Loucy (cell line): ENCODE measurements around the gene XDH.

Experiments
- H2AFZ ChIP-seq: fragments of 200-600 bp; sonication (generic); 2 replicates; pipeline ENCODE4 v1.6.0; 2016; ENCODE audit warnings: antibody characterized with exemption, mild to moderate bottlenecking, low read length, moderate library complexity
- H3F3A ChIP-seq: fragments of 200-600 bp; 2 replicates; pipeline ENCODE4 v1.6.0; 2016; ENCODE audit warnings: antibody characterized with exemption, low read depth, mild to moderate bottlenecking
- H3K27me3 ChIP-seq: fragments of 200-600 bp; sonication (generic); 2 replicates; pipeline ENCODE4 v1.6.1; 2014; ENCODE audit warnings: low read length, mild to moderate bottlenecking; ENCODE audit not compliant: insufficient read depth, poor library complexity, severe bottlenecking
- H3K36me3 ChIP-seq: fragments of 200-600 bp; sonication (generic); 2 replicates; pipeline ENCODE4 v1.6.1; 2016; ENCODE audit warnings: low read length; ENCODE audit not compliant: insufficient read depth
- H3K4me1 ChIP-seq: fragments of 200-600 bp; sonication (generic); 2 replicates; pipeline ENCODE4 v1.5.1; 2014; ENCODE audit warnings: low read length, mild to moderate bottlenecking; ENCODE audit not compliant: insufficient read depth, poor library complexity, severe bottlenecking
- H3K4me2 ChIP-seq: fragments of 200-600 bp; sonication (generic); 2 replicates; pipeline ENCODE4 v1.6.0; 2014; ENCODE audit warnings: antibody characterized with exemption, low read length, low read depth, mild to moderate bottlenecking; ENCODE audit not compliant: poor library complexity, severe bottlenecking
- H3K4me3 ChIP-seq: fragments of 200-600 bp; sonication (generic); 2 replicates; pipeline ENCODE4 v1.5.1; 2014; ENCODE audit warnings: low read length, mild to moderate bottlenecking, mixed read lengths; ENCODE audit not compliant: poor library complexity, severe bottlenecking
- H3K79me2 ChIP-seq: fragments of 200-600 bp; sonication (generic); 2 replicates; pipeline ENCODE4 v1.6.1; 2014; ENCODE audit warnings: low read length; ENCODE audit not compliant: insufficient read depth
- H3K9ac ChIP-seq: fragments of 200-600 bp; sonication (generic); 2 replicates; pipeline ENCODE4 v1.6.0; 2014; ENCODE audit warnings: mild to moderate bottlenecking, low read depth, low read length, moderate library complexity; ENCODE audit not compliant: poor library complexity, severe bottlenecking
- H3K9me2 ChIP-seq: fragments of 200-600 bp; sonication (generic); replicated peaks from 2 replicates; pipeline ENCODE4 v1.6.1; 2016; ENCODE audit warnings: low read depth, low read length, mixed read lengths
- H3K9me3 ChIP-seq: fragments of 200-600 bp; sonication (generic); 2 replicates; pipeline ENCODE4 v1.6.1; 2014; ENCODE audit warnings: mild to moderate bottlenecking, antibody characterized with exemption, low read length, low read depth; ENCODE audit not compliant: insufficient read depth
- H4K20me1 ChIP-seq: fragments of 200-600 bp; sonication (generic); 2 replicates; pipeline ENCODE4 v1.6.0; 2014; ENCODE audit warnings: antibody characterized with exemption, low read length, mild to moderate bottlenecking; ENCODE audit not compliant: insufficient read depth, poor library complexity, severe bottlenecking
- EZH2phosphoT487 ChIP-seq: fragments of 200-600 bp; IDR thresholded peaks from 2 replicates; pipeline ENCODE4 v1.6.1; 2018; ENCODE audit warnings: antibody characterized with exemption, mild to moderate bottlenecking, moderate library complexity, borderline replicate concordance
- TF ChIP-seq, protein P1 (sequence below): fragments of 200-600 bp; sonication (generic); conservative IDR thresholded peaks from 2 replicates; pipeline ENCODE4 v1.5.1; 2014; ENCODE audit warnings: mild to moderate bottlenecking, antibody characterized with exemption, low read length

XDH gene

DNA sequence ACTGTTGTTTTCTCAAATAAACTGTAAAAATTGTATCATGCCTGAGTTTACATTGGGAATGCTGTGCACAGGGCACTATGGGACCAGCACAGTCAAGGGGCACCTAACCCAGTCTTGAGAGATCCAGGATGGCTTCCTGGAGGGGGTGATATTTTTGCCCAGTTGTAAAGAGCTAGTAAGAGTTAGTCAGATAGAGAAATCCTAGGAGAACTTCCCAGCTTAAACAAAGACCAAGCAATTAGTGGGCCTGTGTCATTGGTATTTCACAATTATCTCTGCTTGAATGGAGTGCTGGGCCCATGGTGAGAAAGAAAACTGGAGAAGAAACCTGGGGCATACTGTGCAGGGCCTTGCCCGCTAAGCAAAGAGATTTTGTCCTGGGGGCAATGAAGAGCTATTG lies 12.2 kb downstream of the XDH start:
- Histone ChIP-seq H3F3A (no peaks in the 10 kb centered on the region), H3K4me2 (no peak overlapping the region), H3K27me3 (no peaks in the 10 kb centered on the region), H3K9ac (no peak overlapping the region), H3K36me3 (no peaks in the 10 kb centered on the region), H3K79me2 (no peaks in the 10 kb centered on the region), H3K9me3 (no peaks in the 10 kb centered on the region), H4K20me1 (no peaks in the 10 kb centered on the region), H3K4me1 (no peaks in the 10 kb centered on the region), H2AFZ (no peak overlapping the region), H3K9me2 (no peaks in the 10 kb centered on the region), H3K4me3 (no peak overlapping the region)
- TF ChIP-seq, protein P1, sequence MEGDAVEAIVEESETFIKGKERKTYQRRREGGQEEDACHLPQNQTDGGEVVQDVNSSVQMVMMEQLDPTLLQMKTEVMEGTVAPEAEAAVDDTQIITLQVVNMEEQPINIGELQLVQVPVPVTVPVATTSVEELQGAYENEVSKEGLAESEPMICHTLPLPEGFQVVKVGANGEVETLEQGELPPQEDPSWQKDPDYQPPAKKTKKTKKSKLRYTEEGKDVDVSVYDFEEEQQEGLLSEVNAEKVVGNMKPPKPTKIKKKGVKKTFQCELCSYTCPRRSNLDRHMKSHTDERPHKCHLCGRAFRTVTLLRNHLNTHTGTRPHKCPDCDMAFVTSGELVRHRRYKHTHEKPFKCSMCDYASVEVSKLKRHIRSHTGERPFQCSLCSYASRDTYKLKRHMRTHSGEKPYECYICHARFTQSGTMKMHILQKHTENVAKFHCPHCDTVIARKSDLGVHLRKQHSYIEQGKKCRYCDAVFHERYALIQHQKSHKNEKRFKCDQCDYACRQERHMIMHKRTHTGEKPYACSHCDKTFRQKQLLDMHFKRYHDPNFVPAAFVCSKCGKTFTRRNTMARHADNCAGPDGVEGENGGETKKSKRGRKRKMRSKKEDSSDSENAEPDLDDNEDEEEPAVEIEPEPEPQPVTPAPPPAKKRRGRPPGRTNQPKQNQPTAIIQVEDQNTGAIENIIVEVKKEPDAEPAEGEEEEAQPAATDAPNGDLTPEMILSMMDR: no peak
- no peak for TF ChIP-seq EZH2phosphoT487

DNA sequence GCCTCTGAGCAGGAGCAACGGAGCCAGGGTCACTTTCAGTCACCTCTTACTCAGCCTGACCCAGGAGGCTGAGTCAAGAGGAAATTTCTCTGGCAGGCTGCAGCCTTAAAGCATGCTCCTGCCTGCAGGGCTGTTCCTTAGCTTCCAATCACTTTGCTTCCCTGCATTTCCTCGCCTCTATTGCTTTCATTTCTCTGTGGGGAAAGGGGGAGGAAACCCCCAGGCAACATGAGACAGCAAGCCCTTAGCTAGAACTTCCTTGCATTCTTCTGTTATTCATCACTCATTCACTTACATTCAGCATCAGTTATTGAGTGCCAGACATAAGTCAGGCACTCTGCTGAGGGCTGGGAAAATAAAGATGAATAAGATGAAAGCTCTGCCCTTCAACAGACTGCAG lies 13.0 kb downstream of the XDH start:
- Histone ChIP-seq H3K4me1 (no peaks in the 10 kb centered on the region), H3K9me3 (no peaks in the 10 kb centered on the region), H3K9ac (no peak overlapping the region), H4K20me1 (no peaks in the 10 kb centered on the region), H3K79me2 (no peaks in the 10 kb centered on the region), H2AFZ (no peak overlapping the region), H3K36me3 (no peaks in the 10 kb centered on the region), H3K9me2 (no peaks in the 10 kb centered on the region), H3K27me3 (no peaks in the 10 kb centered on the region), H3K4me3 (no peak overlapping the region), H3F3A (no peaks in the 10 kb centered on the region), H3K4me2 (no peak overlapping the region)
- no peak for TF ChIP-seq EZH2phosphoT487
- TF ChIP-seq, protein P1: no peak

- Histone ChIP-seq H3K79me2 (no peaks in the 10 kb centered on the region), H3K9me2 (no peaks in the 10 kb centered on the region), H4K20me1 (no peaks in the 10 kb centered on the region), H3K4me1 (no peaks in the 10 kb centered on the region), H3K4me3 (no peak overlapping the region), H3F3A (no peaks in the 10 kb centered on the region), H3K9me3 (no peaks in the 10 kb centered on the region), H3K4me2 (no peak overlapping the region), H2AFZ (no peak overlapping the region), H3K27me3 (no peaks in the 10 kb centered on the region), H3K36me3 (no peaks in the 10 kb centered on the region), H3K9ac (no peak overlapping the region)
- TF ChIP-seq, protein P1: no peak
- no peak for TF ChIP-seq EZH2phosphoT487
These were observed 15.7 kb downstream of the XDH start for GRCh38 chr2:31398881-31399280.
